SK-N-SH (cell line): ENCODE results near the gene SPIB. TPM values are rescaled to one million over a fixed set of nuclear protein-coding genes. Genes with fewer than 3 reads are reported as not detected.

Experiments
- CTCF ChIA-PET: fragments of 300-600, 350-600 bp; formaldehyde crosslinking; extraction: SDS; loops from one replicate; lab custom pipeline; 2021; lab: Yijun Ruan, JAX
- POLR2A ChIA-PET: fragments of 350-600 bp; sonication (Branson Sonifier 250); formaldehyde crosslinking; extraction: SDS; loops from one replicate; lab custom pipeline; 2020; ENCODE audit warnings: antibody characterized with exemption, inconsistent platforms; lab: Yijun Ruan, JAX
- DNase-seq: peaks from one replicate; pipeline ENCODE4 v3.0.0; 2012
- H2AFZ ChIP-seq: fragments of 200-600 bp; sonication (generic); 2 replicates; pipeline ENCODE4 v1.8.1; 2016; ENCODE audit warnings: antibody characterized with exemption, mild to moderate bottlenecking, low read depth
- H3F3A ChIP-seq: fragments of 200-600 bp; sonication (generic); replicated peaks from 2 replicates; pipeline ENCODE3; 2016; ENCODE audit warnings: antibody characterized with exemption, mild to moderate bottlenecking; ENCODE audit not compliant: insufficient read depth
- H3K27ac ChIP-seq, 2 experiments: fragments of 200-500 bp in 1 of 2; fragments of 200-600 bp in 1 of 2; sonication (Bioruptor generic) in 1 of 2; sonication (generic), shearing (Covaris generic) in 1 of 2; 2 replicates each; pipeline versions ENCODE4 v1.5.1 to v1.6.1; 2014 to 2016; ENCODE audit warnings: low read depth in 2 of 2, inconsistent platforms in 1 of 2, low read length in 1 of 2, mild to moderate bottlenecking in 1 of 2, mixed read lengths in 1 of 2
- H3K27me3 ChIP-seq: fragments of 200-600 bp; sonication (generic), shearing (Covaris generic); 2 replicates; pipeline ENCODE4 v1.6.1; 2016; ENCODE audit warnings: mixed run types; ENCODE audit not compliant: insufficient read depth
- H3K36me3 ChIP-seq, 2 experiments: fragments of 200-500 bp in 1 of 2; fragments of 200-600 bp in 1 of 2; sonication (Bioruptor generic) in 1 of 2; sonication (generic) in 1 of 2; replicated peaks in 1 of 2; 2 replicates each; pipeline versions ENCODE3 to v1.5.1; 2014 to 2016; ENCODE audit warnings: low read length in 1 of 2, mild to moderate bottlenecking in 1 of 2; ENCODE audit not compliant: insufficient read depth in 2 of 2, control insufficient read depth in 1 of 2
- H3K4me1 ChIP-seq, 2 experiments: fragments of 200-500 bp in 1 of 2; fragments of 200-600 bp in 1 of 2; sonication (Bioruptor generic) in 1 of 2; sonication (generic), shearing (Covaris generic) in 1 of 2; 2 replicates each; pipeline versions ENCODE4 v1.5.1 to v1.6.1; 2014 to 2016; ENCODE audit warnings: low read depth in 1 of 2, low read length in 1 of 2, mixed run types in 1 of 2; ENCODE audit not compliant: insufficient read depth in 2 of 2, control insufficient read depth in 1 of 2
- H3K4me2 ChIP-seq: fragments of 200-600 bp; sonication (generic), shearing (Covaris generic); 2 replicates; pipeline ENCODE4 v1.6.1; 2017; ENCODE audit warnings: mixed run types
- H3K4me3 ChIP-seq, 2 experiments: fragments of 200-500 bp in 1 of 2; fragments of 200-600 bp in 1 of 2; sonication (Bioruptor generic) in 1 of 2; sonication (generic), shearing (Covaris generic) in 1 of 2; 2 replicates each; pipeline versions ENCODE4 v1.5.1 to v1.8.1; 2014 to 2016; ENCODE audit warnings: low read depth in 2 of 2, inconsistent platforms in 1 of 2, low read length in 1 of 2, mild to moderate bottlenecking in 1 of 2, mixed read lengths in 1 of 2, moderate library complexity in 1 of 2
- H3K79me2 ChIP-seq: fragments of 200-600 bp; sonication (generic); 2 replicates; pipeline ENCODE4 v1.8.1; 2017; ENCODE audit warnings: mild to moderate bottlenecking; ENCODE audit not compliant: insufficient read depth
- H3K9ac ChIP-seq: fragments of 200-600 bp; sonication (generic); 2 replicates; pipeline ENCODE4 v1.6.1; 2017; ENCODE audit warnings: mixed run types
- H3K9me2 ChIP-seq: fragments of 200-600 bp; sonication (generic); 2 replicates; pipeline ENCODE4 v1.6.1; 2017; ENCODE audit warnings: mixed run types
- H3K9me3 ChIP-seq: fragments of 200-600 bp; sonication (generic); 2 replicates; pipeline ENCODE4 v1.6.1; 2017; ENCODE audit warnings: mixed run types, mild to moderate bottlenecking, moderate library complexity
- H4K20me1 ChIP-seq: fragments of 200-600 bp; sonication (generic); 2 replicates; pipeline ENCODE4 v1.6.1; 2017; ENCODE audit warnings: mild to moderate bottlenecking, mixed run types; ENCODE audit not compliant: insufficient read depth
- CHD2 ChIP-seq: fragments of 150-350 bp; IDR thresholded peaks from 2 replicates; pipeline ENCODE4 v1.6.1; 2018; ENCODE audit warnings: low read length; ENCODE audit not compliant: partially characterized antibody
- EZH2phosphoT487 ChIP-seq: fragments of 200-600 bp; sonication (generic); IDR thresholded peaks from 2 replicates; pipeline ENCODE4 v1.6.1; 2017; ENCODE audit warnings: low read depth, mixed run types, mild to moderate bottlenecking, antibody characterized with exemption, moderate library complexity, borderline replicate concordance
- JUND ChIP-seq: IDR thresholded peaks from 2 replicates; pipeline ENCODE4 v1.4.0; 2012
- NFIC ChIP-seq: IDR thresholded peaks from 2 replicates; pipeline ENCODE4 v1.4.0; 2012; ENCODE audit warnings: borderline replicate concordance
- RAD21 ChIP-seq: IDR thresholded peaks from 2 replicates; pipeline ENCODE4 v1.6.1; 2012; ENCODE audit warnings: mild to moderate bottlenecking, low read length
- RFX5 ChIP-seq: IDR thresholded peaks from 2 replicates; pipeline ENCODE4 v1.6.1; 2012; ENCODE audit warnings: mild to moderate bottlenecking, improper control_type of control experiment, low read length
- RXRA ChIP-seq: IDR thresholded peaks from 2 replicates; pipeline ENCODE4 v1.4.0; 2012; ENCODE audit warnings: low read depth, mild to moderate bottlenecking, borderline replicate concordance
- SMC3 ChIP-seq: IDR thresholded peaks from 2 replicates; pipeline ENCODE4 v1.6.1; 2012; ENCODE audit warnings: low read depth, low read length, improper control_type of control experiment
- TAF1 ChIP-seq: IDR thresholded peaks from 2 replicates; pipeline ENCODE4 v1.6.1; 2012; ENCODE audit warnings: low read depth, mild to moderate bottlenecking, low read length, moderate library complexity, borderline replicate concordance
- USF2 ChIP-seq: fragments of 150-350 bp; IDR thresholded peaks from 2 replicates; pipeline ENCODE4 v1.6.1; 2017; ENCODE audit warnings: antibody characterized with exemption, low read length, low read depth, borderline replicate concordance
- YY1 ChIP-seq: IDR thresholded peaks from 2 replicates; pipeline ENCODE4 v1.4.0; 2012; ENCODE audit warnings: low read depth, mild to moderate bottlenecking
- WGBS: methylation state at CpG from one replicate; pipeline ENCODE4 v1.1.6; 2017; ENCODE audit warnings: low lambda C conversion rate; 5-methylcytosine and 5-hydroxymethylcytosine counted together
- polyA plus RNA-seq, 3 experiments: library from polyadenylated mRNA; depleted of rRNA; stranded (reverse); fragments of >200 nt; gene quantifications; 2 replicates each; pipeline ENCODE4 v1.2.3, GENCODE V29; 2012
- TF ChIP-seq, protein P1 (sequence below): fragments of 200-600 bp; sonication (generic); IDR thresholded peaks from 2 replicates; pipeline ENCODE4 v1.6.1; 2017; ENCODE audit warnings: antibody characterized with exemption, mild to moderate bottlenecking, moderate library complexity

SPIB gene
- polyA plus RNA-seq, 1 of the 3 experiments (the other 2 are of a cell fraction) = not detected

DNA sequence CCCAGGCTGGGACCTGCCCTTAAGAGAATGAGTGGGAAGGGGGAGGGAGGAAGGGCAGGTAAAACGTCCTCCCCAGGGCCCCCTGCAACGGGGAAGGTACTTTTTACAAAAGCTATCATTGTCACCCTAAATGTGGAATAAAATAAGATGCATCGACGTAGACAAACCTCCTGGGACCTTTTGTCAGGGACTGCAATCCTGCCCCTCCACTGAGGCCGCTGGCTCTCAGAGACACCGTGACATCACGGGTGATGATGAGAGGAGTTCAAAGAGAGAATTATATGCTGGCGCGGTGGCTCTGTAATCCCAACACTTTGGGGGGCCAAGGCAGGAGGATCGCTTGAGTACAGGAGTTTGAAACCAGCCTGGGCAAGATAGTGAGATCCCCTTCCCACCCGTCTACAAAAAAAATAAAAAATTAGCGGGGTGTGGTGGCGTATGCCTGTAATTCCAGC lies 12.2 kb downstream of the SPIB start (continued):
- TF ChIP-seq CHD2 (no peak), RXRA (no peak), NFIC (no peak), RAD21 (no peak), RFX5 (no peak), TAF1 (no peak), SMC3 (no peak), YY1 (no peak), USF2 (no peak), EZH2phosphoT487 (no peak)

- ChIA-PET CTCF (interaction anchor here (0.7 to 1.6 kb wide), 4 partner anchors 10 to 74 kb away, joined by 3 to 5 read pairs (median 3); no protein-coding TSS in a partner anchor), POLR2A (no interaction called here)
- TF ChIP-seq JUND = no peak
- TF ChIP-seq CHD2 = peak; percentile 89
- TF ChIP-seq EZH2phosphoT487 = no peak
- TF ChIP-seq, protein P1, sequence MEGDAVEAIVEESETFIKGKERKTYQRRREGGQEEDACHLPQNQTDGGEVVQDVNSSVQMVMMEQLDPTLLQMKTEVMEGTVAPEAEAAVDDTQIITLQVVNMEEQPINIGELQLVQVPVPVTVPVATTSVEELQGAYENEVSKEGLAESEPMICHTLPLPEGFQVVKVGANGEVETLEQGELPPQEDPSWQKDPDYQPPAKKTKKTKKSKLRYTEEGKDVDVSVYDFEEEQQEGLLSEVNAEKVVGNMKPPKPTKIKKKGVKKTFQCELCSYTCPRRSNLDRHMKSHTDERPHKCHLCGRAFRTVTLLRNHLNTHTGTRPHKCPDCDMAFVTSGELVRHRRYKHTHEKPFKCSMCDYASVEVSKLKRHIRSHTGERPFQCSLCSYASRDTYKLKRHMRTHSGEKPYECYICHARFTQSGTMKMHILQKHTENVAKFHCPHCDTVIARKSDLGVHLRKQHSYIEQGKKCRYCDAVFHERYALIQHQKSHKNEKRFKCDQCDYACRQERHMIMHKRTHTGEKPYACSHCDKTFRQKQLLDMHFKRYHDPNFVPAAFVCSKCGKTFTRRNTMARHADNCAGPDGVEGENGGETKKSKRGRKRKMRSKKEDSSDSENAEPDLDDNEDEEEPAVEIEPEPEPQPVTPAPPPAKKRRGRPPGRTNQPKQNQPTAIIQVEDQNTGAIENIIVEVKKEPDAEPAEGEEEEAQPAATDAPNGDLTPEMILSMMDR = no peak
- no peak for TF ChIP-seq SMC3
- no peak for TF ChIP-seq NFIC
- TF ChIP-seq RFX5 = peak; percentile 100
- 6% methylated on average over 27 of the region's 54 CpGs for WGBS
- H3K27me3 ChIP-seq = peaks cover 26% of the 10 kb centered on the region
- peak overlapping the region; percentile 54; the same call in 1 of the 2 replicates for H2AFZ ChIP-seq
- H3K9ac ChIP-seq = no peak overlapping the region
- peak overlapping the region in 1 of 2 experiments; percentile 75; a peak in 1 of 4 replicates for H3K27ac ChIP-seq
- peak; percentile 96 for DNase-seq
- H3K4me1 ChIP-seq = peaks cover 0 to 19% of the 10 kb centered on the region in 2 experiments; a peak in 1 of 4 replicates
- no peaks in the 10 kb centered on the region for H3K9me2 ChIP-seq
- no peaks in the 10 kb centered on the region for H3F3A ChIP-seq
- H3K9me3 ChIP-seq = no peaks in the 10 kb centered on the region
- no peaks in the 10 kb centered on the region for H4K20me1 ChIP-seq
- H3K36me3 ChIP-seq = no peaks in the 10 kb centered on the region
- H3K79me2 ChIP-seq = no peaks in the 10 kb centered on the region
- peak overlapping the region; percentile 83 for H3K4me2 ChIP-seq
- peak overlapping the region; percentile 48 to 54 for H3K4me3 ChIP-seq
These were observed 12.8 kb downstream of the SPIB start for GRCh38 chr19:50431343-50432220.
